Calu3 (cell line): ENCODE results near the gene FAM76B. TPM values are rescaled to one million over a fixed set of nuclear protein-coding genes. Genes with fewer than 3 reads are reported as not detected.

Source experiments
- BruUV-seq: library from RNA; stranded (reverse); fragments of 400-500 nt; replicated peaks from 2 replicates; lab custom pipeline; 2021; lab: Mats Ljungman, UMichigan
- CTCF ChIA-PET: fragments of 300-600 bp; sonication (Branson Sonifier 250); formaldehyde crosslinking; loops from one replicate; lab custom pipeline; 2022; ENCODE audit warnings: antibody characterized with exemption; lab: Charles Lee
- DNase-seq: peaks from one replicate; pipeline ENCODE4 v3.0.0; 2022
- H3K27ac Mint-ChIP-seq: one replicate; pipeline ENCODE4 v1.8.0; 2022; ENCODE audit warnings: mixed read lengths; ENCODE audit not compliant: unreplicated experiment
- H3K27me3 Mint-ChIP-seq: one replicate; pipeline ENCODE4 v1.8.0; 2022; ENCODE audit warnings: mixed read lengths; ENCODE audit not compliant: unreplicated experiment
- H3K36me3 Mint-ChIP-seq: one replicate; pipeline ENCODE4 v1.8.0; 2022; ENCODE audit warnings: mild to moderate bottlenecking, moderate library complexity, mixed read lengths; ENCODE audit not compliant: insufficient read depth, unreplicated experiment
- H3K4me1 Mint-ChIP-seq: one replicate; pipeline ENCODE4 v1.8.0; 2022; ENCODE audit warnings: mild to moderate bottlenecking, low read depth, mixed read lengths; ENCODE audit not compliant: unreplicated experiment
- H3K4me3 Mint-ChIP-seq: one replicate; pipeline ENCODE4 v1.8.0; 2022; ENCODE audit warnings: mild to moderate bottlenecking, low read depth, moderate library complexity, mixed read lengths; ENCODE audit not compliant: unreplicated experiment
- H3K9me3 Mint-ChIP-seq: one replicate; pipeline ENCODE4 v1.8.0; 2022; ENCODE audit warnings: low read depth, mixed read lengths; ENCODE audit not compliant: unreplicated experiment
- intact Hi-C: fragments of 100-400 bp; cut with micrococcal nuclease; formaldehyde crosslinking; loops from one replicate; pipeline ENCODE4 v1.10.0; 2022; ENCODE audit not compliant: unreplicated experiment
- total RNA-seq: library from RNA; stranded (reverse); gene quantifications from 2 replicates; pipeline ENCODE4 v1.2.3, GENCODE V29; 2022
- TF ChIP-seq, protein P1 (sequence below): fragments of 200-600 bp; IDR thresholded peaks from one replicate; pipeline ENCODE4 v1.8.0; 2022; ENCODE audit warnings: antibody characterized with exemption; ENCODE audit not compliant: unreplicated experiment

The FAM76B gene
- total RNA-seq, 1 experiment from 2014 or later = 20.4 TPM

- BruUV-seq = no TSS peak
- Mint-ChIP-seq H3K4me3 (peak overlapping the region; percentile 73), H3K27ac (peak overlapping the region; percentile 38), H3K36me3 (peaks cover 57% of the 10 kb centered on the region), H3K27me3 (no peaks in the 10 kb centered on the region), H3K9me3 (no peaks in the 10 kb centered on the region), H3K4me1 (peaks cover 38% of the 10 kb centered on the region)
- intact Hi-C loops = loop anchor here (5.0 kb wide), 1 partner anchor 600 kb away; the partner anchor contains the start of gene JRKL
- CTCF ChIA-PET = interaction anchor here (0.7 kb wide), 1 partner anchor 816 kb away, joined by 3 read pairs; no protein-coding TSS in a partner anchor
- TF ChIP-seq, protein P1, sequence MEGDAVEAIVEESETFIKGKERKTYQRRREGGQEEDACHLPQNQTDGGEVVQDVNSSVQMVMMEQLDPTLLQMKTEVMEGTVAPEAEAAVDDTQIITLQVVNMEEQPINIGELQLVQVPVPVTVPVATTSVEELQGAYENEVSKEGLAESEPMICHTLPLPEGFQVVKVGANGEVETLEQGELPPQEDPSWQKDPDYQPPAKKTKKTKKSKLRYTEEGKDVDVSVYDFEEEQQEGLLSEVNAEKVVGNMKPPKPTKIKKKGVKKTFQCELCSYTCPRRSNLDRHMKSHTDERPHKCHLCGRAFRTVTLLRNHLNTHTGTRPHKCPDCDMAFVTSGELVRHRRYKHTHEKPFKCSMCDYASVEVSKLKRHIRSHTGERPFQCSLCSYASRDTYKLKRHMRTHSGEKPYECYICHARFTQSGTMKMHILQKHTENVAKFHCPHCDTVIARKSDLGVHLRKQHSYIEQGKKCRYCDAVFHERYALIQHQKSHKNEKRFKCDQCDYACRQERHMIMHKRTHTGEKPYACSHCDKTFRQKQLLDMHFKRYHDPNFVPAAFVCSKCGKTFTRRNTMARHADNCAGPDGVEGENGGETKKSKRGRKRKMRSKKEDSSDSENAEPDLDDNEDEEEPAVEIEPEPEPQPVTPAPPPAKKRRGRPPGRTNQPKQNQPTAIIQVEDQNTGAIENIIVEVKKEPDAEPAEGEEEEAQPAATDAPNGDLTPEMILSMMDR = no peak
- no peak for DNase-seq
Measured at GRCh38 chr11:95792700-95793099, 3.1 kb upstream of the FAM76B start.

DNA sequence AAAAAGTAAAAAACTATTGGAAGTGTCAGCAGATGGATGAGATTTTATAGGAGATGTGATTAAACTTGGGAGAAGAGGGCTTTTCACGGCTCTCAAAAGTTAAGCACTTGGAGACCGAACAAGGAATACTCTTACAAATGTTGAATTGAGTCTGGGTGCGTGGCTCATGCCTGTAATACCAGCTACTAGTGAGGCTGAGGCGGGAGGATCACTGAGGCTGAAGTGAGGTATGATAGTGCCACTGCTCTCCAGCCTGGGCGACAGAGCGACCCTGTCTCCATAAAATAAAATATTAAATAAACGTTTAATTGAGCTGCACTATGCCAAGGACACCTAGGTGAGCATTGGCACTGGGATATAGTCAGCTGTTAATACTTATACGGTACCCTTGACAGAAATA is 2.6 kb upstream of the FAM76B start:
- no TSS peak for BruUV-seq
- no peak for DNase-seq
- H3K36me3 Mint-ChIP-seq = peaks cover 59% of the 10 kb centered on the region
- TF ChIP-seq, protein P1 = no peak
- CTCF ChIA-PET = no interaction called here
- H3K27ac Mint-ChIP-seq = peak overlapping the region; percentile 60
- intact Hi-C loops = loop anchor here (5.0 kb wide), 1 partner anchor 600 kb away; the partner anchor contains the start of gene JRKL
- H3K4me3 Mint-ChIP-seq = peak overlapping the region; percentile 73
- H3K4me1 Mint-ChIP-seq = peaks cover 38% of the 10 kb centered on the region
- H3K27me3 Mint-ChIP-seq = no peaks in the 10 kb centered on the region
- H3K9me3 Mint-ChIP-seq = no peaks in the 10 kb centered on the region

- TF ChIP-seq, protein P1 = no peak
- Mint-ChIP-seq H3K27ac (peak overlapping the region; percentile 60), H3K27me3 (no peaks in the 10 kb centered on the region), H3K36me3 (peaks cover 62% of the 10 kb centered on the region), H3K4me3 (peak overlapping the region; percentile 73), H3K4me1 (peaks cover 35% of the 10 kb centered on the region), H3K9me3 (no peaks in the 10 kb centered on the region)
- intact Hi-C loops = loop anchor here (5.0 kb wide), 1 partner anchor 601 kb away; the partner anchor contains the start of gene JRKL
- CTCF ChIA-PET = interaction anchor here (0.6 kb wide), 1 partner anchor 288 kb away, joined by 3 read pairs; no protein-coding TSS in a partner anchor
- no peak for DNase-seq
- no TSS peak for BruUV-seq
Measured at GRCh38 chr11:95791709-95792033, 2.1 kb upstream of the FAM76B start.

- H3K36me3 Mint-ChIP-seq = peaks cover 63% of the 10 kb centered on the region
- DNase-seq = peak; percentile 58
Measured at GRCh38 chr11:95790933-95791708, 1.5 kb upstream of the FAM76B start.

More at GRCh38 chr11:95790933-95791708, 1.5 kb upstream of the FAM76B start:
- BruUV-seq = TSS peak; percentile 39
- CTCF ChIA-PET = interaction anchor here (0.6 kb wide), 2 partner anchors 288 to 1048 kb away, joined by 3 to 4 read pairs; no protein-coding TSS in a partner anchor
- Mint-ChIP-seq H3K9me3 (no peaks in the 10 kb centered on the region), H3K27me3 (no peaks in the 10 kb centered on the region), H3K4me3 (peak overlapping the region; percentile 73), H3K27ac (peak overlapping the region; percentile 60), H3K4me1 (peaks cover 30% of the 10 kb centered on the region)
- TF ChIP-seq, protein P1 = no peak
- intact Hi-C loops = loop anchor here (5.0 kb wide), 1 partner anchor 601 kb away; the partner anchor contains the start of gene JRKL
